Measurements from ENCODE around the gene LIN7B.

Gene LIN7B

GRCh38 chr19:49160450-49161189 is 46.5 kb downstream of the LIN7B start:
- FAIRE-seq (no peak), DNase-seq (ENCODE audit: insufficient read length, low spot score) (no peak)

GRCh38 chr19:49161987-49162386 is 47.8 kb downstream of the LIN7B start:
- FAIRE-seq (no peak), DNase-seq (ENCODE audit: insufficient read length, low spot score) (no peak)

GRCh38 chr19:49165111-49165750 is 51.1 kb downstream of the LIN7B start:
- no peak for DNase-seq (ENCODE audit: insufficient read length, low spot score)
- no peak for FAIRE-seq

GRCh38 chr19:49165865-49166301 is 51.7 kb downstream of the LIN7B start:
- no peak for DNase-seq (ENCODE audit: insufficient read length, low spot score)
- no peak for FAIRE-seq

GRCh38 chr19:49167857-49168409 is 53.8 kb downstream of the LIN7B start:
- DNase-seq (ENCODE audit: insufficient read length, low spot score): no peak
- no peak for FAIRE-seq
